ENCODE measurements around the gene ECI1.

ECI1 gene

GRCh38 chr16:2231016-2231931 lies 20.1 kb downstream of the ECI1 start:
- DNase-seq (no peak), ATAC-seq (replicated peaks) (no peak)
- Mint-ChIP-seq H3K4me3 (no peak overlapping the region), H3K36me3 (ENCODE audit: insufficient read depth) (peaks cover 31% of the 10 kb centered on the region), H3K4me1 (ENCODE audit: low read depth in 2 of 2) (peaks cover 0 to 5% of the 10 kb centered on the region in 2 donors), H3K9me3 (no peaks in the 10 kb centered on the region), H3K27ac (no peak overlapping the region), H3K27me3 (no peaks in the 10 kb centered on the region)

GRCh38 chr16:2230376-2230775 lies 21.0 kb downstream of the ECI1 start:
- no peak overlapping the region for H3K4me3 Mint-ChIP-seq
- no peaks in the 10 kb centered on the region for H3K9me3 Mint-ChIP-seq
- H3K4me1 Mint-ChIP-seq (ENCODE audit: low read depth in 2 of 2), result peaks cover 0 to 10% of the 10 kb centered on the region in 2 donors
- DNase-seq, result no peak
- peaks cover 35% of the 10 kb centered on the region for H3K36me3 Mint-ChIP-seq (ENCODE audit: insufficient read depth)
- no peak overlapping the region for H3K27ac Mint-ChIP-seq
- no peak for ATAC-seq (replicated peaks)
- no peaks in the 10 kb centered on the region for H3K27me3 Mint-ChIP-seq

GRCh38 chr16:2229632-2230250 lies 21.6 kb downstream of the ECI1 start:
- Mint-ChIP-seq H3K27ac (no peak overlapping the region), H3K36me3 (ENCODE audit: insufficient read depth) (peaks cover 35% of the 10 kb centered on the region)

GRCh38 chr16:2229091-2229490 lies 22.3 kb downstream of the ECI1 start:
- Mint-ChIP-seq H3K4me3 (no peak overlapping the region), H3K9me3 (no peaks in the 10 kb centered on the region), H3K4me1 (ENCODE audit: low read depth in 2 of 2) (peaks cover 9 to 16% of the 10 kb centered on the region in 2 donors), H3K27ac (no peak overlapping the region), H3K36me3 (ENCODE audit: insufficient read depth) (peaks cover 33% of the 10 kb centered on the region), H3K27me3 (no peaks in the 10 kb centered on the region)
- ATAC-seq (replicated peaks), result no peak
- no peak for DNase-seq

More at GRCh38 chr16:2229632-2230250, 21.6 kb downstream of the ECI1 start:
- DNase-seq (no peak), ATAC-seq (replicated peaks) (no peak)
- Mint-ChIP-seq H3K27me3 (no peaks in the 10 kb centered on the region), H3K4me3 (no peak overlapping the region), H3K9me3 (no peaks in the 10 kb centered on the region), H3K4me1 (ENCODE audit: low read depth in 2 of 2) (peaks cover 3 to 12% of the 10 kb centered on the region in 2 donors)

- Mint-ChIP-seq H3K36me3 (ENCODE audit: insufficient read depth) (peaks cover 31% of the 10 kb centered on the region), H3K4me1 (ENCODE audit: low read depth in 2 of 2) (peaks cover 10 to 15% of the 10 kb centered on the region in 2 donors), H3K4me3 (no peak overlapping the region), H3K27ac (no peak overlapping the region), H3K9me3 (no peaks in the 10 kb centered on the region), H3K27me3 (no peaks in the 10 kb centered on the region)
- DNase-seq (no peak), ATAC-seq (replicated peaks) (no peak)
These were observed 23.1 kb downstream of the ECI1 start for GRCh38 chr16:2228161-2228824.

- Mint-ChIP-seq H3K36me3 (ENCODE audit: insufficient read depth) (peaks cover 33% of the 10 kb centered on the region), H3K27me3 (no peaks in the 10 kb centered on the region), H3K4me3 (no peak overlapping the region), H3K27ac (no peak overlapping the region), H3K4me1 (ENCODE audit: low read depth in 2 of 2) (peaks cover 10 to 17% of the 10 kb centered on the region in 2 donors), H3K9me3 (no peaks in the 10 kb centered on the region)
- DNase-seq, result no peak
- ATAC-seq (replicated peaks), result no peak
These were observed 24.5 kb downstream of the ECI1 start for GRCh38 chr16:2226918-2227317.

- Mint-ChIP-seq H3K4me3 (no peak overlapping the region), H3K27ac (no peak overlapping the region), H3K4me1 (ENCODE audit: low read depth in 2 of 2) (peaks cover 10 to 17% of the 10 kb centered on the region in 2 donors), H3K9me3 (no peaks in the 10 kb centered on the region), H3K36me3 (ENCODE audit: insufficient read depth) (peaks cover 32% of the 10 kb centered on the region), H3K27me3 (no peaks in the 10 kb centered on the region)
- DNase-seq (no peak), ATAC-seq (replicated peaks) (no peak)
These were observed 25.1 kb downstream of the ECI1 start for GRCh38 chr16:2226245-2226793.

- Mint-ChIP-seq H3K27ac (peak overlapping the region; percentile 60 to 85), H3K36me3 (ENCODE audit: insufficient read depth) (peaks cover 19% of the 10 kb centered on the region), H3K27me3 (no peaks in the 10 kb centered on the region), H3K4me1 (ENCODE audit: low read depth in 2 of 2) (peaks cover 10 to 17% of the 10 kb centered on the region in 2 donors), H3K9me3 (no peaks in the 10 kb centered on the region), H3K4me3 (peak overlapping the region; percentile 78 to 86)
- peak in 1 of 3 experiments; percentile 21 for DNase-seq
- ATAC-seq (replicated peaks), result peak; percentile 13
These were observed 27.4 kb downstream of the ECI1 start for GRCh38 chr16:2223942-2224486.

GRCh38 chr16:2223221-2223941 lies 28.0 kb downstream of the ECI1 start, which contains the start of gene E4F1:
Gene E4F1, plus strand, starts transcription at chr16:2223591. Its CDS starts 23 bp downstream, at chr16:2223614.
- peak within 1 kb of the TSS; percentile 78 to 86 for H3K4me3 Mint-ChIP-seq
- peak; percentile 96 for ATAC-seq (replicated peaks)
- peaks cover 18% of the 10 kb centered on the region for H3K36me3 Mint-ChIP-seq (ENCODE audit: insufficient read depth)
- no peaks in the 10 kb centered on the region for H3K27me3 Mint-ChIP-seq
- H3K27ac Mint-ChIP-seq, result peak within 1 kb of the TSS; percentile 60 to 85
- DNase-seq, result peak; percentile 96 to 99 (median 98)
- peaks cover 10 to 17% of the 10 kb centered on the region in 2 donors for H3K4me1 Mint-ChIP-seq (ENCODE audit: low read depth in 2 of 2)
- H3K9me3 Mint-ChIP-seq, result no peaks in the 10 kb centered on the region

- ATAC-seq (replicated peaks) (no peak), DNase-seq (no peak)
- peak overlapping the region in 1 of 2 donors; percentile 77 for H3K27ac Mint-ChIP-seq
- H3K4me1 Mint-ChIP-seq (ENCODE audit: low read depth in 2 of 2), result peaks cover 15 to 17% of the 10 kb centered on the region in 2 donors
- H3K9me3 Mint-ChIP-seq, result no peaks in the 10 kb centered on the region
- no peaks in the 10 kb centered on the region for H3K27me3 Mint-ChIP-seq
- H3K4me3 Mint-ChIP-seq, result peak overlapping the region; percentile 80 to 81
- H3K36me3 Mint-ChIP-seq (ENCODE audit: insufficient read depth), result peaks cover 11% of the 10 kb centered on the region
These were observed 35.1 kb downstream of the ECI1 start for GRCh38 chr16:2216330-2216729.

- Mint-ChIP-seq H3K9me3 (no peaks in the 10 kb centered on the region), H3K4me3 (peak within 1 kb of the TSS; percentile 80 to 81), H3K27ac (peak within 1 kb of the TSS; percentile 77 to 79), H3K4me1 (ENCODE audit: low read depth in 2 of 2) (peaks cover 15 to 17% of the 10 kb centered on the region in 2 donors), H3K27me3 (no peaks in the 10 kb centered on the region), H3K36me3 (ENCODE audit: insufficient read depth) (peaks cover 18% of the 10 kb centered on the region)
- DNase-seq (no peak), ATAC-seq (replicated peaks) (peak; percentile 91)
These were observed 36.7 kb downstream of the ECI1 start, which contains the start of gene PGP for GRCh38 chr16:2214719-2214968. Gene PGP, minus strand, starts transcription at chr16:2214840. Its CDS starts 63 bp downstream, at chr16:2214777.

- Mint-ChIP-seq H3K4me3 (peak overlapping the region; percentile 62 to 68), H3K27me3 (no peaks in the 10 kb centered on the region), H3K4me1 (ENCODE audit: low read depth in 2 of 2) (peaks cover 15 to 17% of the 10 kb centered on the region in 2 donors), H3K36me3 (ENCODE audit: insufficient read depth) (peaks cover 20% of the 10 kb centered on the region), H3K9me3 (no peaks in the 10 kb centered on the region), H3K27ac (peak overlapping the region; percentile 68 to 79)
- DNase-seq (no peak), ATAC-seq (replicated peaks) (no peak)
These were observed 37.3 kb downstream of the ECI1 start for GRCh38 chr16:2213817-2214718.

Measured in effector memory CD8-positive, alpha-beta T cell (primary cell).